Natural killer cell (primary cell): ENCODE data around the gene PTOV1. TPM values are rescaled to one million over a fixed set of nuclear protein-coding genes. Genes with fewer than 3 reads are reported as not detected.

Experiments used
- ATAC-seq, 3 donors: fragments of 150-1000 bp in 2 of 3; fragments of 200-7000 bp in 1 of 3; cut with Tn5 transposase; 1 replicate in 1 of 3; 2 replicates in 2 of 3; pipeline ENCODE4 v1.10.0; 2021; ENCODE audit warnings: mild to moderate bottlenecking in 2 of 3, moderate library complexity in 2 of 3
- DNase-seq, 2 donors: peaks; one replicate each; pipeline versions ENCODE4 v3.0.0 to v3.0.0-alpha.2; 2013 to 2021; ENCODE audit warnings: mixed read lengths in 1 of 2
- H3K27ac ChIP-seq: one replicate; pipeline ENCODE4 v1.5.1; 2013; ENCODE audit warnings: mild to moderate bottlenecking, low read length
- H3K27me3 ChIP-seq: one replicate; pipeline ENCODE4 v1.6.1; 2013; ENCODE audit warnings: low read length; ENCODE audit not compliant: control insufficient read depth, insufficient read depth
- H3K36me3 ChIP-seq: one replicate; pipeline ENCODE4 v1.6.1; 2013; ENCODE audit warnings: low read length; ENCODE audit not compliant: control insufficient read depth, insufficient read depth
- H3K4me1 ChIP-seq: one replicate; pipeline ENCODE4 v1.6.1; 2013; ENCODE audit warnings: low read length; ENCODE audit not compliant: control insufficient read depth, insufficient read depth
- H3K4me3 ChIP-seq: one replicate; pipeline ENCODE4 v1.5.1; 2013; ENCODE audit warnings: low read length
- H3K9me3 ChIP-seq: one replicate; pipeline ENCODE4 v1.6.1; 2013; ENCODE audit warnings: low read length; ENCODE audit not compliant: control insufficient read depth, insufficient read depth
- H3K27ac Mint-ChIP-seq, 2 donors: one replicate each; pipeline ENCODE4 v1.8.0; 2022; ENCODE audit warnings: mild to moderate bottlenecking in 2 of 2, mixed read lengths in 2 of 2, moderate library complexity in 1 of 2
- H3K27me3 Mint-ChIP-seq, 2 donors: one replicate each; pipeline ENCODE4 v1.8.0; 2022; ENCODE audit warnings: low read depth in 2 of 2, mixed read lengths in 2 of 2
- H3K36me3 Mint-ChIP-seq: one replicate; pipeline ENCODE4 v1.8.0; 2022; ENCODE audit warnings: mixed read lengths
- H3K4me1 Mint-ChIP-seq, 2 donors: one replicate each; pipeline ENCODE4 v1.8.0; 2022; ENCODE audit warnings: mixed read lengths in 2 of 2
- H3K4me3 Mint-ChIP-seq: one replicate; pipeline ENCODE4 v1.8.0; 2022; ENCODE audit warnings: mild to moderate bottlenecking, moderate library complexity, mixed read lengths
- H3K9me3 Mint-ChIP-seq, 2 donors: one replicate each; pipeline ENCODE4 v1.8.0; 2022; ENCODE audit warnings: mixed read lengths in 2 of 2
- WGBS: methylation state at CpG from one replicate; pipeline ENCODE4 v1.1.7; 2013; ENCODE audit warnings: missing lambda C conversion rate; ENCODE audit not compliant: insufficient coverage; 5-methylcytosine and 5-hydroxymethylcytosine counted together
- intact Hi-C: fragments of 100-400 bp; cut with micrococcal nuclease; formaldehyde crosslinking; loops from one replicate; pipeline ENCODE4 v1.14.2; 2022
- total RNA-seq, 4 donors: library from RNA; stranded (reverse); fragments of 120-200 nt in 1 of 4; gene quantifications; one replicate each; pipeline versions ENCODE4 v1.2.3 to v1.2.4, GENCODE V29; 2013 to 2022
- TF ChIP-seq, protein P1 (sequence below): fragments of 200-600 bp; IDR thresholded peaks from one replicate; pipeline ENCODE4 v1.8.0; 2022; ENCODE audit warnings: antibody characterized with exemption

Gene PTOV1
- total RNA-seq, 3 donors from 2014 or later (not counting 1 experiment from before 2014, with no cell fraction given) = 116 to 132 (median 128) TPM

- Mint-ChIP-seq H3K9me3 (no peaks in the 10 kb centered on the region), H3K27me3 (no peaks in the 10 kb centered on the region), H3K4me3 (peak within 1 kb of the TSS; percentile 80), H3K36me3 (no peaks in the 10 kb centered on the region), H3K27ac (peak within 1 kb of the TSS; percentile 87 to 97), H3K4me1 (peaks cover 19 to 20% of the 10 kb centered on the region in 2 donors)
- peak within 1 kb of the TSS; percentile 96 for H3K27ac ChIP-seq
- H3K27me3 ChIP-seq = no peaks in the 10 kb centered on the region
- WGBS = 5% methylated on average over 20 of the region's 20 CpGs
- peak; percentile 59 to 90 for DNase-seq
- no peaks in the 10 kb centered on the region for H3K9me3 ChIP-seq
- no peaks in the 10 kb centered on the region for H3K36me3 ChIP-seq
- intact Hi-C loops = loop anchor here (2.0 kb wide), 1 partner anchor 20 kb away; the partner anchor contains the start of genes AKT1S1 and TBC1D17
- peak; percentile 70 to 80 (median 76) for ATAC-seq
- peak within 1 kb of the TSS; percentile 20 for H3K4me3 ChIP-seq
- H3K4me1 ChIP-seq = peaks cover 43% of the 10 kb centered on the region
- TF ChIP-seq, protein P1, sequence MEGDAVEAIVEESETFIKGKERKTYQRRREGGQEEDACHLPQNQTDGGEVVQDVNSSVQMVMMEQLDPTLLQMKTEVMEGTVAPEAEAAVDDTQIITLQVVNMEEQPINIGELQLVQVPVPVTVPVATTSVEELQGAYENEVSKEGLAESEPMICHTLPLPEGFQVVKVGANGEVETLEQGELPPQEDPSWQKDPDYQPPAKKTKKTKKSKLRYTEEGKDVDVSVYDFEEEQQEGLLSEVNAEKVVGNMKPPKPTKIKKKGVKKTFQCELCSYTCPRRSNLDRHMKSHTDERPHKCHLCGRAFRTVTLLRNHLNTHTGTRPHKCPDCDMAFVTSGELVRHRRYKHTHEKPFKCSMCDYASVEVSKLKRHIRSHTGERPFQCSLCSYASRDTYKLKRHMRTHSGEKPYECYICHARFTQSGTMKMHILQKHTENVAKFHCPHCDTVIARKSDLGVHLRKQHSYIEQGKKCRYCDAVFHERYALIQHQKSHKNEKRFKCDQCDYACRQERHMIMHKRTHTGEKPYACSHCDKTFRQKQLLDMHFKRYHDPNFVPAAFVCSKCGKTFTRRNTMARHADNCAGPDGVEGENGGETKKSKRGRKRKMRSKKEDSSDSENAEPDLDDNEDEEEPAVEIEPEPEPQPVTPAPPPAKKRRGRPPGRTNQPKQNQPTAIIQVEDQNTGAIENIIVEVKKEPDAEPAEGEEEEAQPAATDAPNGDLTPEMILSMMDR = no peak
These were observed 46.1 kb downstream of the PTOV1 start, which contains the start of gene IL4I1 for GRCh38 chr19:49896863-49897621. TSS of gene IL4I1 (minus strand) at chr19:49896887. CDS start at chr19:49896160, 727 bp downstream.

GRCh38 chr19:49904136-49904535 lies 53.2 kb downstream of the PTOV1 start:
- TF ChIP-seq, protein P1 = no peak
- no peak overlapping the region for H3K27ac ChIP-seq
- Mint-ChIP-seq H3K27ac (no peak overlapping the region), H3K4me3 (no peak overlapping the region), H3K27me3 (no peaks in the 10 kb centered on the region), H3K36me3 (no peaks in the 10 kb centered on the region), H3K4me1 (peaks cover 0 to 4% of the 10 kb centered on the region in 2 donors), H3K9me3 (no peaks in the 10 kb centered on the region)
- H3K4me3 ChIP-seq = no peak overlapping the region
- peaks cover 3% of the 10 kb centered on the region for H3K4me1 ChIP-seq
- H3K9me3 ChIP-seq = no peaks in the 10 kb centered on the region
- ATAC-seq = no peak
- intact Hi-C loops = no loop called here
- 19% methylated on average over 6 of the region's 6 CpGs for WGBS
- peaks cover 19% of the 10 kb centered on the region for H3K36me3 ChIP-seq
- H3K27me3 ChIP-seq = no peaks in the 10 kb centered on the region
- DNase-seq = no peak

- intact Hi-C loops = no loop called here
- DNase-seq (no peak), ATAC-seq (no peak)
- Mint-ChIP-seq H3K27ac (peak overlapping the region in 1 of 2 donors; percentile 24), H3K36me3 (no peaks in the 10 kb centered on the region), H3K9me3 (no peaks in the 10 kb centered on the region), H3K4me1 (peaks cover 9 to 14% of the 10 kb centered on the region in 2 donors), H3K4me3 (no peak overlapping the region), H3K27me3 (no peaks in the 10 kb centered on the region)
- no peak overlapping the region for H3K4me3 ChIP-seq
- H3K4me1 ChIP-seq = peaks cover 13% of the 10 kb centered on the region
- no peaks in the 10 kb centered on the region for H3K9me3 ChIP-seq
- TF ChIP-seq, protein P1 = no peak
- WGBS = 94% methylated on average over 16 of the region's 16 CpGs
- H3K27ac ChIP-seq = no peak overlapping the region
- H3K27me3 ChIP-seq = no peaks in the 10 kb centered on the region
- H3K36me3 ChIP-seq = peaks cover 23% of the 10 kb centered on the region
These were observed 56.1 kb downstream of the PTOV1 start for GRCh38 chr19:49906879-49907564.
